ENCODE measurements around the gene TMIGD2. TPM values are rescaled to one million over a fixed set of nuclear protein-coding genes. Genes with fewer than 3 reads are reported as not detected.

The TMIGD2 gene
- total RNA-seq, 1 experiment from 2014 or later: 0.94 TPM

DNA sequence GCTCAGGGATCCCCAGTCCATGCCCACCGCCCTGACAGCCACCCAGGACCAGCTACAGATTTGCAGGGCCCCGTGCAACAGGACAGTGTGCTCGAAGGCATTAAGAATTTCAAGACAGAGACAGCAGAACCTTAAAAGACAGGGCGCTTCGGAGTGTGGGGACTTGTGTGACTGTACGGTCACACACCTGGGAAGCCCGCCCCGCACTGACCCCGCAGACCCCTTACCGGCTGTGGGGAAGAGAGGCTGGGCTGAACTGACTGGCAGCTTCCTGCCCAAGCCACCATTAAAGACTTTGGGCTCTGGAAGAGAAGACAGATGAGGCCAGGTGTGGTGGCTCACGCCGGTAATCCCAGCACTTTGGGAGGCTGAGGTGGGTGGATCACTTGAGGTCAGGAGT lies 22.0 kb upstream of the TMIGD2 start:
- ChIA-PET POLR2A (no interaction called here), CTCF (interaction anchor here (1.2 to 5.8 kb wide), 4 partner anchors 18 to 77 kb away, joined by 4 to 35 read pairs (median 12); partner anchors contain the start of gene YJU2)
- Mint-ChIP-seq H3K36me3 (peaks cover 24% of the 10 kb centered on the region), H3K27ac (no peak overlapping the region), H3K27me3 (ENCODE audit: low read depth) (peaks cover 3% of the 10 kb centered on the region), H3K4me1 (peaks cover 10% of the 10 kb centered on the region), H3K9me3 (peaks cover 18% of the 10 kb centered on the region), H3K4me3 (no peak overlapping the region)
- no peak for ATAC-seq
- no peak for DNase-seq (ENCODE audit: low spot score)
- TF ChIP-seq, protein P1, sequence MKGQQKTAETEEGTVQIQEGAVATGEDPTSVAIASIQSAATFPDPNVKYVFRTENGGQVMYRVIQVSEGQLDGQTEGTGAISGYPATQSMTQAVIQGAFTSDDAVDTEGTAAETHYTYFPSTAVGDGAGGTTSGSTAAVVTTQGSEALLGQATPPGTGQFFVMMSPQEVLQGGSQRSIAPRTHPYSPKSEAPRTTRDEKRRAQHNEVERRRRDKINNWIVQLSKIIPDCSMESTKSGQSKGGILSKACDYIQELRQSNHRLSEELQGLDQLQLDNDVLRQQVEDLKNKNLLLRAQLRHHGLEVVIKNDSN (CRISPR knock-in tag; IDR thresholded peaks at IDR 0.05): no peak
- TF ChIP-seq JAZF1 (CRISPR knock-in tag; IDR thresholded peaks at IDR 0.05) (no peak), ZNF232 (CRISPR knock-in tag; IDR thresholded peaks at IDR 0.05) (no peak), ZNF121 (CRISPR knock-in tag; IDR thresholded peaks at IDR 0.05) (no peak), NR3C1 (CRISPR knock-in tag; conservative IDR thresholded peaks at IDR 0.05; ENCODE audit: low read depth) (no peak), ESRRA (CRISPR knock-in tag; IDR thresholded peaks at IDR 0.05; ENCODE audit: borderline replicate concordance) (no peak), TCF7 (CRISPR knock-in tag; IDR thresholded peaks at IDR 0.05; ENCODE audit: low read depth) (no peak), ZNF396 (CRISPR knock-in tag; IDR thresholded peaks at IDR 0.05; ENCODE audit: borderline replicate concordance) (no peak), PRRX2 (CRISPR knock-in tag; IDR thresholded peaks at IDR 0.05) (no peak), NR1H2 (CRISPR knock-in tag; IDR thresholded peaks at IDR 0.05) (no peak)
- TF ChIP-seq, protein P2, sequence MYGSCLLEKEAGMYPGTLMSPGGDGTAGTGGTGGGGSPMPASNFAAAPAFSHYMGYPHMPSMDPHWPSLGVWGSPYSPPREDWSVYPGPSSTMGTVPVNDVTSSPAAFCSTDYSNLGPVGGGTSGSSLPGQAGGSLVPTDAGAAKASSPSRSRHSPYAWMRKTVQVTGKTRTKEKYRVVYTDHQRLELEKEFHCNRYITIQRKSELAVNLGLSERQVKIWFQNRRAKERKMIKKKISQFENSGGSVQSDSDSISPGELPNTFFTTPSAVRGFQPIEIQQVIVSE (CRISPR knock-in tag; IDR thresholded peaks at IDR 0.05; ENCODE audit: borderline replicate concordance): no peak
- TF ChIP-seq, protein P3, sequence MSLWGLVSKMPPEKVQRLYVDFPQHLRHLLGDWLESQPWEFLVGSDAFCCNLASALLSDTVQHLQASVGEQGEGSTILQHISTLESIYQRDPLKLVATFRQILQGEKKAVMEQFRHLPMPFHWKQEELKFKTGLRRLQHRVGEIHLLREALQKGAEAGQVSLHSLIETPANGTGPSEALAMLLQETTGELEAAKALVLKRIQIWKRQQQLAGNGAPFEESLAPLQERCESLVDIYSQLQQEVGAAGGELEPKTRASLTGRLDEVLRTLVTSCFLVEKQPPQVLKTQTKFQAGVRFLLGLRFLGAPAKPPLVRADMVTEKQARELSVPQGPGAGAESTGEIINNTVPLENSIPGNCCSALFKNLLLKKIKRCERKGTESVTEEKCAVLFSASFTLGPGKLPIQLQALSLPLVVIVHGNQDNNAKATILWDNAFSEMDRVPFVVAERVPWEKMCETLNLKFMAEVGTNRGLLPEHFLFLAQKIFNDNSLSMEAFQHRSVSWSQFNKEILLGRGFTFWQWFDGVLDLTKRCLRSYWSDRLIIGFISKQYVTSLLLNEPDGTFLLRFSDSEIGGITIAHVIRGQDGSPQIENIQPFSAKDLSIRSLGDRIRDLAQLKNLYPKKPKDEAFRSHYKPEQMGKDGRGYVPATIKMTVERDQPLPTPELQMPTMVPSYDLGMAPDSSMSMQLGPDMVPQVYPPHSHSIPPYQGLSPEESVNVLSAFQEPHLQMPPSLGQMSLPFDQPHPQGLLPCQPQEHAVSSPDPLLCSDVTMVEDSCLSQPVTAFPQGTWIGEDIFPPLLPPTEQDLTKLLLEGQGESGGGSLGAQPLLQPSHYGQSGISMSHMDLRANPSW (CRISPR knock-in tag; conservative IDR thresholded peaks at IDR 0.05; ENCODE audit: low read depth): no peak
- TF ChIP-seq, protein P4, sequence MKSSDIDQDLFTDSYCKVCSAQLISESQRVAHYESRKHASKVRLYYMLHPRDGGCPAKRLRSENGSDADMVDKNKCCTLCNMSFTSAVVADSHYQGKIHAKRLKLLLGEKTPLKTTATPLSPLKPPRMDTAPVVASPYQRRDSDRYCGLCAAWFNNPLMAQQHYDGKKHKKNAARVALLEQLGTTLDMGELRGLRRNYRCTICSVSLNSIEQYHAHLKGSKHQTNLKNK (CRISPR knock-in tag; IDR thresholded peaks at IDR 0.05): no peak
- TF ChIP-seq, protein P5, sequence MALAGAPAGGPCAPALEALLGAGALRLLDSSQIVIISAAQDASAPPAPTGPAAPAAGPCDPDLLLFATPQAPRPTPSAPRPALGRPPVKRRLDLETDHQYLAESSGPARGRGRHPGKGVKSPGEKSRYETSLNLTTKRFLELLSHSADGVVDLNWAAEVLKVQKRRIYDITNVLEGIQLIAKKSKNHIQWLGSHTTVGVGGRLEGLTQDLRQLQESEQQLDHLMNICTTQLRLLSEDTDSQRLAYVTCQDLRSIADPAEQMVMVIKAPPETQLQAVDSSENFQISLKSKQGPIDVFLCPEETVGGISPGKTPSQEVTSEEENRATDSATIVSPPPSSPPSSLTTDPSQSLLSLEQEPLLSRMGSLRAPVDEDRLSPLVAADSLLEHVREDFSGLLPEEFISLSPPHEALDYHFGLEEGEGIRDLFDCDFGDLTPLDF (CRISPR knock-in tag; IDR thresholded peaks at IDR 0.05): no peak
- TF ChIP-seq, protein P6, sequence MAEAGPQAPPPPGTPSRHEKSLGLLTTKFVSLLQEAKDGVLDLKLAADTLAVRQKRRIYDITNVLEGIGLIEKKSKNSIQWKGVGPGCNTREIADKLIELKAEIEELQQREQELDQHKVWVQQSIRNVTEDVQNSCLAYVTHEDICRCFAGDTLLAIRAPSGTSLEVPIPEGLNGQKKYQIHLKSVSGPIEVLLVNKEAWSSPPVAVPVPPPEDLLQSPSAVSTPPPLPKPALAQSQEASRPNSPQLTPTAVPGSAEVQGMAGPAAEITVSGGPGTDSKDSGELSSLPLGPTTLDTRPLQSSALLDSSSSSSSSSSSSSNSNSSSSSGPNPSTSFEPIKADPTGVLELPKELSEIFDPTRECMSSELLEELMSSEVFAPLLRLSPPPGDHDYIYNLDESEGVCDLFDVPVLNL (CRISPR knock-in tag; IDR thresholded peaks at IDR 0.05; ENCODE audit: borderline replicate concordance, low read depth): no peak
- TF ChIP-seq, protein P7, sequence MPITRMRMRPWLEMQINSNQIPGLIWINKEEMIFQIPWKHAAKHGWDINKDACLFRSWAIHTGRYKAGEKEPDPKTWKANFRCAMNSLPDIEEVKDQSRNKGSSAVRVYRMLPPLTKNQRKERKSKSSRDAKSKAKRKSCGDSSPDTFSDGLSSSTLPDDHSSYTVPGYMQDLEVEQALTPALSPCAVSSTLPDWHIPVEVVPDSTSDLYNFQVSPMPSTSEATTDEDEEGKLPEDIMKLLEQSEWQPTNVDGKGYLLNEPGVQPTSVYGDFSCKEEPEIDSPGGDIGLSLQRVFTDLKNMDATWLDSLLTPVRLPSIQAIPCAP (CRISPR knock-in tag; IDR thresholded peaks at IDR 0.05): no peak
- TF ChIP-seq, protein P8, sequence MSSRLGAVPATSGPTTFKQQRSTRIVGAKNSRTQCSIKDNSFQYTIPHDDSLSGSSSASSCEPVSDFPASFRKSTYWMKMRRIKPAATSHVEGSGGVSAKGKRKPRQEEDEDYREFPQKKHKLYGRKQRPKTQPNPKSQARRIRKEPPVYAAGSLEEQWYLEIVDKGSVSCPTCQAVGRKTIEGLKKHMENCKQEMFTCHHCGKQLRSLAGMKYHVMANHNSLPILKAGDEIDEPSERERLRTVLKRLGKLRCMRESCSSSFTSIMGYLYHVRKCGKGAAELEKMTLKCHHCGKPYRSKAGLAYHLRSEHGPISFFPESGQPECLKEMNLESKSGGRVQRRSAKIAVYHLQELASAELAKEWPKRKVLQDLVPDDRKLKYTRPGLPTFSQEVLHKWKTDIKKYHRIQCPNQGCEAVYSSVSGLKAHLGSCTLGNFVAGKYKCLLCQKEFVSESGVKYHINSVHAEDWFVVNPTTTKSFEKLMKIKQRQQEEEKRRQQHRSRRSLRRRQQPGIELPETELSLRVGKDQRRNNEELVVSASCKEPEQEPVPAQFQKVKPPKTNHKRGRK (CRISPR knock-in tag; IDR thresholded peaks at IDR 0.05; ENCODE audit: borderline replicate concordance): no peak
